ENCODE results near the gene NIM1K. TPM values are rescaled to one million over a fixed set of nuclear protein-coding genes. Genes with fewer than 3 reads are reported as not detected.
"Not testable (repeated sequence)": the region's sequence is repeated elsewhere in the genome, so short reads cannot be mapped to it uniquely, and the experiment has no call there.

Gene NIM1K
- total and polyA plus RNA-seq, 4 experiments from 2014 or later, result 0.24 to 0.40 (median 0.27) TPM

DNA sequence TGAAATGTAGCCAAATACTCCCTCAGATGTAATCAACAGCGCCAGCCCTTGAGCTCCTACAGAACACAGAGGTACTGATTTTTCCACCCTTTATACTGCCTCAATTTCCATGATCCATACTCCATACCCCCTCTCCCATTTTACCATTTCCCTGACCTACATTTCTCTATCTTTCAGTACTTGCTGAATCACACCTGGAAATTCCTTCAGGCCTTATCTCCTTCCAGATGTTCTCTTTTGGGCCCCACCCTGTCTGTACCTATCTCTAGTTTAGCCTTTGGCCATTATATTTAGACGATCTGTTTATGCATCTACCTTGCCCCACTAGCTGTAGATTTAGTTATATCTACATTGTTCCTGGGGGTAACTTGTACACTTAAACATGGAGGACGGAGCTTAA, 5.5 kb downstream of the NIM1K start:
- POLR2A ChIA-PET (ENCODE audit: partially characterized antibody), result no interaction called here
- H3K9me3 ChIP-seq (ENCODE audit: control insufficient read depth in 1 of 2, low read length in 2 of 2), result no peaks in the 10 kb centered on the region
- H3K4me1 ChIP-seq (ENCODE audit: insufficient read depth, low read length), result peaks cover 15% of the 10 kb centered on the region
- H3K27me3 Mint-ChIP-seq, result peaks cover 10 to 11% of the 10 kb centered on the region in 2 donors
- intact Hi-C loops (cut with micrococcal nuclease), result no loop called here
- H3K27ac ChIP-seq (ENCODE audit: low read depth, low read length), result no peak overlapping the region
- DNase-seq, result no peak
- H3K4me3 ChIP-seq (ENCODE audit: low read length in 2 of 2), result no peak overlapping the region
- no peak overlapping the region for H3K27ac Mint-ChIP-seq
- peaks cover 0 to 2% (median 0%) of the 10 kb centered on the region in 8 donors for H3K9me3 Mint-ChIP-seq
- CTCF ChIA-PET (ENCODE audit: partially characterized antibody), result no interaction called here
- H3K36me3 Mint-ChIP-seq, result no peaks in the 10 kb centered on the region
- no peak overlapping the region for H3K4me3 Mint-ChIP-seq
- H3K27me3 ChIP-seq (ENCODE audit: insufficient read depth, low read length), result no peaks in the 10 kb centered on the region
- H3K4me1 Mint-ChIP-seq, result peaks cover 8 to 16% (median 13%) of the 10 kb centered on the region in 4 donors
- no peaks in the 10 kb centered on the region for H3K36me3 ChIP-seq (ENCODE audit: insufficient read depth, low read length)

GRCh38 chr5:43201442-43201841, 9.4 kb downstream of the NIM1K start:
- H3K4me1 ChIP-seq (ENCODE audit: insufficient read depth, low read length); H3K4me3 ChIP-seq (ENCODE audit: low read length in 2 of 2); H3K36me3 ChIP-seq (ENCODE audit: insufficient read depth, low read length); H3K9me3 ChIP-seq (ENCODE audit: control insufficient read depth in 1 of 2, low read length in 2 of 2); POLR2A ChIA-PET (ENCODE audit: partially characterized antibody); CTCF ChIA-PET (ENCODE audit: partially characterized antibody); H3K36me3 Mint-ChIP-seq; H3K9me3 Mint-ChIP-seq; intact Hi-C loops (cut with micrococcal nuclease); H3K27me3 Mint-ChIP-seq; H3K4me1 Mint-ChIP-seq; H3K27ac ChIP-seq (ENCODE audit: low read depth, low read length); H3K27ac Mint-ChIP-seq; H3K27me3 ChIP-seq (ENCODE audit: insufficient read depth, low read length); H3K4me3 Mint-ChIP-seq; DNase-seq: not testable (repeated sequence)

- H3K27ac Mint-ChIP-seq, result no peak overlapping the region
- CTCF ChIA-PET (ENCODE audit: partially characterized antibody), result no interaction called here
These were observed 10.4 kb downstream of the NIM1K start for GRCh38 chr5:43202380-43202779.

DNA sequence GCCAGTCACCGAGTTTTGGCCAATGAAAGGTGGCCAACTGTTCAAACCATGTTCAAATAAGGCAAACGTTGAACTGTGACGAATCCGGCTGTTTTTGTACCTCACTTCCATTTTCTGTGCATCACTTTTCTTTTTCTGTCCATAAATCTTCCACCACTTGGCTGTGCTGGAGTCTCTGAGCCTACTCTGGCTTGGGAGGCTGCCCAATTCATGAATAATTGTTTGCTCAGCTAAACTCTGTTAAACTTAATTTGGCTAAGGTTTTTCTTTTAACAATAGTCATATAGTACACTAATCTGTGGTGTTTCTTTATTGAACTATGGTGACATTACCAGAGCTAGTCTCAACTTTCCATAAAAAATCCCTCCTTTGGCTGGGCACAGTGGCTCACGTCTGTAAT, 11.3 kb downstream of the NIM1K start:
- no peak for DNase-seq
- no peaks in the 10 kb centered on the region for H3K4me1 ChIP-seq (ENCODE audit: insufficient read depth, low read length)
- no peaks in the 10 kb centered on the region for H3K36me3 ChIP-seq (ENCODE audit: insufficient read depth, low read length)
- H3K4me3 ChIP-seq (ENCODE audit: low read length in 2 of 2), result no peak overlapping the region
- H3K9me3 ChIP-seq (ENCODE audit: control insufficient read depth in 1 of 2, low read length in 2 of 2), result no peaks in the 10 kb centered on the region
- intact Hi-C loops (cut with micrococcal nuclease), result no loop called here
- peaks cover 0 to 2% (median 0%) of the 10 kb centered on the region in 8 donors for H3K9me3 Mint-ChIP-seq
- peaks cover 11 to 19% of the 10 kb centered on the region in 2 donors for H3K27me3 Mint-ChIP-seq
- no peak overlapping the region for H3K27ac Mint-ChIP-seq
- no peaks in the 10 kb centered on the region for H3K27me3 ChIP-seq (ENCODE audit: insufficient read depth, low read length)
- no peaks in the 10 kb centered on the region for H3K4me1 Mint-ChIP-seq
- ChIA-PET POLR2A (ENCODE audit: partially characterized antibody) (no interaction called here), CTCF (ENCODE audit: partially characterized antibody) (no interaction called here)
- no peaks in the 10 kb centered on the region for H3K36me3 Mint-ChIP-seq
- H3K4me3 Mint-ChIP-seq, result no peak overlapping the region
- no peak overlapping the region for H3K27ac ChIP-seq (ENCODE audit: low read depth, low read length)

More at GRCh38 chr5:43202380-43202779, 10.4 kb downstream of the NIM1K start:
- H3K36me3 ChIP-seq (ENCODE audit: insufficient read depth, low read length), result no peaks in the 10 kb centered on the region
- POLR2A ChIA-PET (ENCODE audit: partially characterized antibody), result no interaction called here
- H3K4me3 ChIP-seq (ENCODE audit: low read length in 2 of 2), result no peak overlapping the region
- Mint-ChIP-seq H3K4me3 (no peak overlapping the region), H3K27me3 (peaks cover 11 to 15% of the 10 kb centered on the region in 2 donors), H3K36me3 (no peaks in the 10 kb centered on the region), H3K4me1 (no peaks in the 10 kb centered on the region), H3K9me3 (peaks cover 0 to 2% (median 0%) of the 10 kb centered on the region in 8 donors)
- H3K27ac ChIP-seq (ENCODE audit: low read depth, low read length), result no peak overlapping the region
- intact Hi-C loops (cut with micrococcal nuclease), result no loop called here
- no peak for DNase-seq
- H3K9me3 ChIP-seq (ENCODE audit: control insufficient read depth in 1 of 2, low read length in 2 of 2), result no peaks in the 10 kb centered on the region
- H3K27me3 ChIP-seq (ENCODE audit: insufficient read depth, low read length), result no peaks in the 10 kb centered on the region
- no peaks in the 10 kb centered on the region for H3K4me1 ChIP-seq (ENCODE audit: insufficient read depth, low read length)

DNA sequence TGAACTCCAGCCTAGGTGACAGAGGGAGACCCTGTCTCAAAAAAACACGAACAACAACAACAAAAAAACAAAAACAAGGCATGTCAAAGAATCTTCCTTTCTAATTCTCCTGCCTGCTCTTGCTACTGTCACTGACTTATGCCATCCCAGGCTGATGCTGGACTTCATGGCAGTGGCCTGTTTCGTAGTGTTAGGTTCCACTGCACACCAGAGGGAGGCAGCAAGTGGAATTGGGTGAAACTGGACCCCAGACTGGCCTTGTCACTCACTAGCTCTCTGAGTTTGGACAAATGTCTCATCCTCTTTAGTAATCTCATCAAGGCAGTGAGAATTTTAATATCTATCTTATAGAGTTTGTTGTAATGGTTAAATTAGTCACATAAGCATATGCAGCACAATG, 12.9 kb downstream of the NIM1K start:
- Histone ChIP-seq H3K4me3 (ENCODE audit: low read length in 2 of 2) (no peak overlapping the region), H3K4me1 (ENCODE audit: insufficient read depth, low read length) (no peaks in the 10 kb centered on the region), H3K27ac (ENCODE audit: low read depth, low read length) (no peak overlapping the region), H3K27me3 (ENCODE audit: insufficient read depth, low read length) (no peaks in the 10 kb centered on the region), H3K36me3 (ENCODE audit: insufficient read depth, low read length) (no peaks in the 10 kb centered on the region), H3K9me3 (ENCODE audit: control insufficient read depth in 1 of 2, low read length in 2 of 2) (no peaks in the 10 kb centered on the region)
- no peak overlapping the region for H3K27ac Mint-ChIP-seq
- no peak overlapping the region for H3K4me3 Mint-ChIP-seq
- POLR2A ChIA-PET (ENCODE audit: partially characterized antibody), result no interaction called here
- intact Hi-C loops (cut with micrococcal nuclease), result no loop called here
- DNase-seq, result no peak
- peaks cover 12 to 17% of the 10 kb centered on the region in 2 donors for H3K27me3 Mint-ChIP-seq
- peaks cover 0 to 2% (median 0%) of the 10 kb centered on the region in 8 donors for H3K9me3 Mint-ChIP-seq
- CTCF ChIA-PET (ENCODE audit: partially characterized antibody), result interaction anchor here (0.7 kb wide), 1 partner anchor 273 kb away, joined by 3 read pairs; no protein-coding TSS in a partner anchor
- no peaks in the 10 kb centered on the region for H3K36me3 Mint-ChIP-seq
- H3K4me1 Mint-ChIP-seq, result no peaks in the 10 kb centered on the region

DNA sequence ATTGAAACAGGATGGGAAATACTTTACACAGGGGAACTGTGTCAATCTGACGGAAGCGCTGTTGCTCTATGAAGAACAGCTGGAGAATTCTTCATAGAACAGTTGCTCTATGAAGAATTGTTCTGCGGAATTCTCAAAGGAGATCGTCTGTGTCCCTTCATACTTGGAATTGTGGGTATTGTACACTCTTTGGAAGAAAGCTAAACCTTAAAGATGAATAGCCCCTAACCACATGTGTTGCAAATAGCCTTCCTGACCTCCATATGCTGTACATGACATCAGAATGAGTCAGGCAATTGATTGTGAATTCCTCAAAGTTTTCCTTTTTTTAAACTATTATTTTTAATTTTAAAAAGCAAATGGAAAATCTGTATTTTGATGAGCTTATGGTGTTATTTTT, 15.6 kb downstream of the NIM1K start:
- Histone ChIP-seq H3K9me3 (ENCODE audit: control insufficient read depth in 1 of 2, low read length in 2 of 2) (no peaks in the 10 kb centered on the region), H3K4me1 (ENCODE audit: insufficient read depth, low read length) (no peaks in the 10 kb centered on the region), H3K27ac (ENCODE audit: low read depth, low read length) (no peak overlapping the region), H3K4me3 (ENCODE audit: low read length in 2 of 2) (no peak overlapping the region), H3K27me3 (ENCODE audit: insufficient read depth, low read length) (no peaks in the 10 kb centered on the region), H3K36me3 (ENCODE audit: insufficient read depth, low read length) (no peaks in the 10 kb centered on the region)
- no peaks in the 10 kb centered on the region for H3K4me1 Mint-ChIP-seq
- ChIA-PET CTCF (ENCODE audit: partially characterized antibody) (no interaction called here), POLR2A (ENCODE audit: partially characterized antibody) (no interaction called here)
- H3K27me3 Mint-ChIP-seq, result peaks cover 16 to 29% of the 10 kb centered on the region in 2 donors
- H3K36me3 Mint-ChIP-seq, result no peaks in the 10 kb centered on the region
- no peak overlapping the region for H3K27ac Mint-ChIP-seq
- no peaks in the 10 kb centered on the region for H3K9me3 Mint-ChIP-seq
- no peak for DNase-seq
- no peak overlapping the region for H3K4me3 Mint-ChIP-seq
- intact Hi-C loops (cut with micrococcal nuclease), result no loop called here

- no peak overlapping the region for H3K4me3 ChIP-seq (ENCODE audit: low read length in 2 of 2)
- Mint-ChIP-seq H3K36me3 (no peaks in the 10 kb centered on the region), H3K4me1 (no peaks in the 10 kb centered on the region), H3K27ac (no peak overlapping the region), H3K9me3 (no peaks in the 10 kb centered on the region), H3K4me3 (no peak overlapping the region), H3K27me3 (peaks cover 16 to 23% of the 10 kb centered on the region in 2 donors)
- POLR2A ChIA-PET (ENCODE audit: partially characterized antibody), result no interaction called here
- H3K4me1 ChIP-seq (ENCODE audit: insufficient read depth, low read length), result no peaks in the 10 kb centered on the region
- DNase-seq, result no peak
- intact Hi-C loops (cut with micrococcal nuclease), result no loop called here
- H3K27me3 ChIP-seq (ENCODE audit: insufficient read depth, low read length), result no peaks in the 10 kb centered on the region
- CTCF ChIA-PET (ENCODE audit: partially characterized antibody), result no interaction called here
- no peaks in the 10 kb centered on the region for H3K9me3 ChIP-seq (ENCODE audit: control insufficient read depth in 1 of 2, low read length in 2 of 2)
- H3K27ac ChIP-seq (ENCODE audit: low read depth, low read length), result no peak overlapping the region
- H3K36me3 ChIP-seq (ENCODE audit: insufficient read depth, low read length), result no peaks in the 10 kb centered on the region
These were observed 16.6 kb downstream of the NIM1K start for GRCh38 chr5:43208658-43209057.

- POLR2A ChIA-PET (ENCODE audit: partially characterized antibody), result no interaction called here
- intact Hi-C loops (cut with micrococcal nuclease), result no loop called here
- peaks cover 16 to 23% of the 10 kb centered on the region in 2 donors for H3K27me3 Mint-ChIP-seq
These were observed 17.0 kb downstream of the NIM1K start for GRCh38 chr5:43209060-43209459.

More at GRCh38 chr5:43209060-43209459, 17.0 kb downstream of the NIM1K start:
- Mint-ChIP-seq H3K4me1 (no peaks in the 10 kb centered on the region), H3K36me3 (no peaks in the 10 kb centered on the region), H3K4me3 (no peak overlapping the region), H3K9me3 (no peaks in the 10 kb centered on the region), H3K27ac (no peak overlapping the region)
- no peaks in the 10 kb centered on the region for H3K9me3 ChIP-seq (ENCODE audit: control insufficient read depth in 1 of 2, low read length in 2 of 2)
- no peak overlapping the region for H3K27ac ChIP-seq (ENCODE audit: low read depth, low read length)
- H3K36me3 ChIP-seq (ENCODE audit: insufficient read depth, low read length), result no peaks in the 10 kb centered on the region
- no peak overlapping the region for H3K4me3 ChIP-seq (ENCODE audit: low read length in 2 of 2)
- DNase-seq, result no peak
- H3K27me3 ChIP-seq (ENCODE audit: insufficient read depth, low read length), result no peaks in the 10 kb centered on the region
- CTCF ChIA-PET (ENCODE audit: partially characterized antibody), result no interaction called here
- no peaks in the 10 kb centered on the region for H3K4me1 ChIP-seq (ENCODE audit: insufficient read depth, low read length)

Measured in CD4-positive, alpha-beta memory T cell (primary cell).